ENCODE data around the gene ETS1. TPM values are rescaled to one million over a fixed set of nuclear protein-coding genes. Genes with fewer than 3 reads are reported as not detected.

The ETS1 gene, protein sequence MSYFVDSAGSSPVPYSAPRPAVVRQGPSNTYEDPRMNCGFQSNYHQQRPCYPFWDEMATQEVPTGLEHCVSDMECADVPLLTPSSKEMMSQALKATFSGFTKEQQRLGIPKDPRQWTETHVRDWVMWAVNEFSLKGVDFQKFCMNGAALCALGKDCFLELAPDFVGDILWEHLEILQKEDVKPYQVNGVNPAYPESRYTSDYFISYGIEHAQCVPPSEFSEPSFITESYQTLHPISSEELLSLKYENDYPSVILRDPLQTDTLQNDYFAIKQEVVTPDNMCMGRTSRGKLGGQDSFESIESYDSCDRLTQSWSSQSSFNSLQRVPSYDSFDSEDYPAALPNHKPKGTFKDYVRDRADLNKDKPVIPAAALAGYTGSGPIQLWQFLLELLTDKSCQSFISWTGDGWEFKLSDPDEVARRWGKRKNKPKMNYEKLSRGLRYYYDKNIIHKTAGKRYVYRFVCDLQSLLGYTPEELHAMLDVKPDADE
- total RNA-seq, result 100 to 1,000 TPM; 168 to 239 TPM

DNA sequence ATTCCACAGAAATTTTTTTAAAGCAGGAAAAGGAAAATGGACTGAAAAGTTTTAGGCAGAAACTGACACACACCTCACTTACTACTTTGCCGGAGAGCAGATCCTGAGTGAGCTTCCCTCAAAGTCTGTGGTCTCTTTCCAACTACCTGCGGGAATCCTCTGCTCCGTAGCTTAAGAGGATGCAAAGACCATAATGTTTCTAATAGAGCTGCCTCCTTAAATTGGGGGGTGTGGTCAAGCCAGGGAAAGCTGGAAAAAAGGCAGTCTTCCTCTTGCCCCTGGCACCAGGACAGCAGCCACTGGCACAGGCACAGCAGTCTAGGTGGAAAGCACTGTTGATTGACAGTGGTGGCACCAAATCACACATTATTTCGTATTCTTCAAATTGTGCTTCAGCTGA lies at the start of gene ETS1:
Gene ETS1, minus strand, starts transcription at position 144 of the 400 bp plus-strand sequence. CDS start 14,428 bp downstream, outside the sequence.

Small RNA genes within 50 kb of the gene (small RNA-seq; reads per million reads assigned to genes)
- 0 to 0.04 reads per million in 2 donors for gene MIR6090

Other genes starting within 250 kb of the ETS1 start
- gene FLI1, start 106.5 kb upstream of the ETS1 start, total RNA-seq, result 10 to 100 TPM in 1 of 2 donors, 1 to 10 TPM in 1; 8.6 to 21.0 TPM